PFSK-1 (cell line): ENCODE measurements around the gene FOXO3.

Experiments
- FOXP2 ChIP-seq: optimal IDR thresholded peaks from 2 replicates; pipeline ENCODE3; 2011; ENCODE audit warnings: borderline replicate concordance, control low read depth, inconsistent platforms; ENCODE audit not compliant: insufficient read depth; ENCODE audit errors: extremely low read length, extremely low read depth
- POLR2AphosphoS5 ChIP-seq: IDR thresholded peaks from 2 replicates; pipeline ENCODE4 v1.6.1; 2012; ENCODE audit warnings: low read depth, mild to moderate bottlenecking, control low read depth, low read length, moderate library complexity
- SIN3A ChIP-seq: IDR thresholded peaks from 2 replicates; pipeline ENCODE4 v1.6.1; 2012; ENCODE audit warnings: mild to moderate bottlenecking, low read length, moderate library complexity, borderline replicate concordance; ENCODE audit not compliant: insufficient read depth
- TAF1 ChIP-seq: IDR thresholded peaks from 2 replicates; pipeline ENCODE4 v1.6.1; 2012; ENCODE audit warnings: low read length, control low read depth, borderline replicate concordance; ENCODE audit not compliant: insufficient read depth
- TF ChIP-seq, protein P1 (sequence below), 2 experiments: IDR thresholded peaks; 2 replicates each; pipeline versions ENCODE4 v1.6.1 to v1.8.0; 2011 to 2012; ENCODE audit warnings: low read depth in 2 of 2, low read length in 2 of 2, control low read depth in 1 of 2, inconsistent platforms in 1 of 2, mild to moderate bottlenecking in 1 of 2, moderate library complexity in 1 of 2; ENCODE audit not compliant: insufficient read depth in 1 of 2

DNA sequence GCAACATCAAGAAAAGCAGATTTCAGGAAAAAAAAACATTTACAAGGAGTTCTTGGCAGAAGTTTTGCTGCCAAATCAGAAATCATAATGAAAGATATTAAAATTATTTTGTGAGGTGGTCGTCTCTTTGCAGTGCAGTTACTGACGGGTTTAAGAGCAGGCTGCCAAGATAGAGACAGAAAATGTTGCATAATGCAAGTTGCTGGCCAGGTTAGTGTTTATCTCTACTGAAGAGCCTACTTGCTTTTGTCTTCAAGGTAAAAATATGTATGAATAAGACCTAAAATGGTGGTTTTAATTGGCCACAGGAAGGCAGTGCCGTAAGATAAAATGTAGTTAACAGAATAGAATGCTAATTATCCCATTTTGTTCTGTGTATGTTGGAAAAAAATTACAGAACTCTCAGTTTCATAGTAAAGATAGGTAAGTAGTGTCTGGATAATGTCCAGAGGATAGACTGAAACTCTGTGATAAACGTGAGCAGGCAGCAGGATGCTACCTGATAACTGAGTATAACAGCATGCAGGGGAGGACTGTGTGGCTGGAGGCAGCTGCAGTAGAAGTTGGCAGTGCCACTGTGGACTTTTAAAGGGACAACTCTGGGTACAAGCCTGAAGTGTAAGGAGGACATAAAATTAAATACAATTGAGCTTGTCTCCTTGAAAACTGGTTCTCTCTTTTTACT, 13.9 kb downstream of the FOXO3 start:
- TF ChIP-seq POLR2AphosphoS5 (no peak), TAF1 (no peak), SIN3A (no peak), FOXP2 (no peak)
- TF ChIP-seq, protein P1, sequence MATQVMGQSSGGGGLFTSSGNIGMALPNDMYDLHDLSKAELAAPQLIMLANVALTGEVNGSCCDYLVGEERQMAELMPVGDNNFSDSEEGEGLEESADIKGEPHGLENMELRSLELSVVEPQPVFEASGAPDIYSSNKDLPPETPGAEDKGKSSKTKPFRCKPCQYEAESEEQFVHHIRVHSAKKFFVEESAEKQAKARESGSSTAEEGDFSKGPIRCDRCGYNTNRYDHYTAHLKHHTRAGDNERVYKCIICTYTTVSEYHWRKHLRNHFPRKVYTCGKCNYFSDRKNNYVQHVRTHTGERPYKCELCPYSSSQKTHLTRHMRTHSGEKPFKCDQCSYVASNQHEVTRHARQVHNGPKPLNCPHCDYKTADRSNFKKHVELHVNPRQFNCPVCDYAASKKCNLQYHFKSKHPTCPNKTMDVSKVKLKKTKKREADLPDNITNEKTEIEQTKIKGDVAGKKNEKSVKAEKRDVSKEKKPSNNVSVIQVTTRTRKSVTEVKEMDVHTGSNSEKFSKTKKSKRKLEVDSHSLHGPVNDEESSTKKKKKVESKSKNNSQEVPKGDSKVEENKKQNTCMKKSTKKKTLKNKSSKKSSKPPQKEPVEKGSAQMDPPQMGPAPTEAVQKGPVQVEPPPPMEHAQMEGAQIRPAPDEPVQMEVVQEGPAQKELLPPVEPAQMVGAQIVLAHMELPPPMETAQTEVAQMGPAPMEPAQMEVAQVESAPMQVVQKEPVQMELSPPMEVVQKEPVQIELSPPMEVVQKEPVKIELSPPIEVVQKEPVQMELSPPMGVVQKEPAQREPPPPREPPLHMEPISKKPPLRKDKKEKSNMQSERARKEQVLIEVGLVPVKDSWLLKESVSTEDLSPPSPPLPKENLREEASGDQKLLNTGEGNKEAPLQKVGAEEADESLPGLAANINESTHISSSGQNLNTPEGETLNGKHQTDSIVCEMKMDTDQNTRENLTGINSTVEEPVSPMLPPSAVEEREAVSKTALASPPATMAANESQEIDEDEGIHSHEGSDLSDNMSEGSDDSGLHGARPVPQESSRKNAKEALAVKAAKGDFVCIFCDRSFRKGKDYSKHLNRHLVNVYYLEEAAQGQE (IDR thresholded peaks at IDR 0.05; ENCODE audit: insufficient read depth in 1 of 2, low read depth in 2 of 2, low read length in 2 of 2) = no peak
